GM18508 (cell line): ENCODE measurements around the gene YIF1A.

Experiments
- ATAC-seq: cut with Tn5 transposase; IDR thresholded peaks from one replicate; pipeline ENCODE4 v1.9.1; 2021; ENCODE audit warnings: moderate number of reproducible peaks; ENCODE audit not compliant: insufficient read depth, unreplicated experiment

Gene YIF1A

GRCh38 chr11:66288671-66289547, at the start of gene YIF1A:
Gene YIF1A, minus strand, starts transcription at chr11:66289143. Its CDS starts 158 bp downstream, at chr11:66288985.
- peak; percentile 72 for ATAC-seq

GRCh38 chr11:66337103-66337899, 48.4 kb upstream of the YIF1A start:
- no peak for ATAC-seq

- ATAC-seq, result peak; percentile 50
Observed at GRCh38 chr11:66336234-66337102, 47.5 kb upstream of the YIF1A start, which contains the start of gene RIN1. Gene RIN1, minus strand, starts transcription at chr11:66336434. Its CDS starts 32 bp downstream, at chr11:66336402.

- ATAC-seq, result no peak
Observed at GRCh38 chr11:66335531-66336233, 46.7 kb upstream of the YIF1A start.

- no peak for ATAC-seq
Observed at GRCh38 chr11:66334605-66335442, 45.9 kb upstream of the YIF1A start.

- ATAC-seq, result no peak
Observed at GRCh38 chr11:66333896-66334604, 45.1 kb upstream of the YIF1A start.

- no peak for ATAC-seq
Observed at GRCh38 chr11:66333220-66333877, 44.4 kb upstream of the YIF1A start.

- ATAC-seq, result no peak
Observed at GRCh38 chr11:66332371-66333219, 43.7 kb upstream of the YIF1A start.

- ATAC-seq, result no peak
Observed at GRCh38 chr11:66331542-66332370, 42.8 kb upstream of the YIF1A start.

GRCh38 chr11:66330931-66331330, 42.0 kb upstream of the YIF1A start:
- ATAC-seq, result no peak

- no peak for ATAC-seq
Observed at GRCh38 chr11:66329165-66329673, 40.3 kb upstream of the YIF1A start.

GRCh38 chr11:66328302-66329144, 39.6 kb upstream of the YIF1A start:
- no peak for ATAC-seq

GRCh38 chr11:66328031-66328301, 39.0 kb upstream of the YIF1A start:
- ATAC-seq, result no peak

- no peak for ATAC-seq
Observed at GRCh38 chr11:66327171-66328030, 38.5 kb upstream of the YIF1A start.
